ENCODE results near the gene CSH2. TPM values are rescaled to one million over a fixed set of nuclear protein-coding genes. Genes with fewer than 3 reads are reported as not detected.

Gene CSH2
- total and polyA plus RNA-seq, 2 of the 13 experiments (the other 11 are each of a cell fraction or from before 2014, with no cell fraction given): not detected

GRCh38 chr17:63827801-63828221 is 45.7 kb downstream of the CSH2 start (continued):
- TF ChIP-seq ZBTB46 (CRISPR knock-in tag; IDR thresholded peaks at IDR 0.05; ENCODE audit: borderline replicate concordance) (no peak), GABPA (IDR thresholded peaks at IDR 0.05; ENCODE audit: low read depth, low read length) (no peak), GABPA (CRISPR knock-in tag; IDR thresholded peaks at IDR 0.05; ENCODE audit: low read depth) (no peak), DPF2 (CRISPR knock-in tag; IDR thresholded peaks at IDR 0.05; ENCODE audit: borderline replicate concordance, low read depth) (no peak), ZBTB8A (CRISPR knock-in tag; IDR thresholded peaks at IDR 0.05; ENCODE audit: borderline replicate concordance, low read depth) (no peak), KLF9 (CRISPR knock-in tag; IDR thresholded peaks at IDR 0.05; ENCODE audit: low read depth) (no peak), ZNF792 (CRISPR knock-in tag; IDR thresholded peaks at IDR 0.05) (no peak), ZBTB44 (CRISPR knock-in tag; IDR thresholded peaks at IDR 0.05) (no peak), TERF1 (CRISPR knock-in tag; IDR thresholded peaks at IDR 0.05) (no peak), RFX5 (IDR thresholded peaks at IDR 0.05; ENCODE audit: low read depth, low read length) (no peak), ZNF747 (CRISPR knock-in tag; IDR thresholded peaks at IDR 0.05; ENCODE audit: borderline replicate concordance) (no peak), ATF4 (CRISPR knock-in tag; IDR thresholded peaks at IDR 0.05) (no peak), ZNF431 (CRISPR knock-in tag; IDR thresholded peaks at IDR 0.05; ENCODE audit: borderline replicate concordance, low read depth) (0 out of 2 replicates have a peak, but pooled peaks have one; percentile 41)
- TF ChIP-seq, protein P1, sequence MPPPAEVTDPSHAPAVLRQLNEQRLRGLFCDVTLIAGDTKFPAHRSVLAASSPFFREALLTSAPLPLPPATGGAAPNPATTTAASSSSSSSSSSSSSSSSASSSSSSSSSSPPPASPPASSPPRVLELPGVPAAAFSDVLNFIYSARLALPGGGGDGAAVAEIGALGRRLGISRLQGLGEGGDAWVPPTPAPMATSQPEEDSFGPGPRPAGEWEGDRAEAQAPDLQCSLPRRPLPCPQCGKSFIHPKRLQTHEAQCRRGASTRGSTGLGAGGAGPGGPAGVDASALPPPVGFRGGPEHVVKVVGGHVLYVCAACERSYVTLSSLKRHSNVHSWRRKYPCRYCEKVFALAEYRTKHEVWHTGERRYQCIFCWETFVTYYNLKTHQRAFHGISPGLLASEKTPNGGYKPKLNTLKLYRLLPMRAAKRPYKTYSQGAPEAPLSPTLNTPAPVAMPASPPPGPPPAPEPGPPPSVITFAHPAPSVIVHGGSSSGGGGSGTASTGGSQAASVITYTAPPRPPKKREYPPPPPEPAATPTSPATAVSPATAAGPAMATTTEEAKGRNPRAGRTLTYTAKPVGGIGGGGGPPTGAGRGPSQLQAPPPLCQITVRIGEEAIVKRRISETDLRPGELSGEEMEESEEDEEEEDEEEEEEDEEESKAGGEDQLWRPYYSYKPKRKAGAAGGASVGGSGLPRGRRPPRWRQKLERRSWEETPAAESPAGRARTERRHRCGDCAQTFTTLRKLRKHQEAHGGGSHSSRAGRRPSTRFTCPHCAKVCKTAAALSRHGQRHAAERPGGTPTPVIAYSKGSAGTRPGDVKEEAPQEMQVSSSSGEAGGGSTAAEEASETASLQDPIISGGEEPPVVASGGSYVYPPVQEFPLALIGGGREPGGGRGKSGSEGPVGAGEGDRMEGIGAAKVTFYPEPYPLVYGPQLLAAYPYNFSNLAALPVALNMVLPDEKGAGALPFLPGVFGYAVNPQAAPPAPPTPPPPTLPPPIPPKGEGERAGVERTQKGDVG (CRISPR knock-in tag; IDR thresholded peaks at IDR 0.05; ENCODE audit: borderline replicate concordance): no peak
- TF ChIP-seq, protein P2, sequence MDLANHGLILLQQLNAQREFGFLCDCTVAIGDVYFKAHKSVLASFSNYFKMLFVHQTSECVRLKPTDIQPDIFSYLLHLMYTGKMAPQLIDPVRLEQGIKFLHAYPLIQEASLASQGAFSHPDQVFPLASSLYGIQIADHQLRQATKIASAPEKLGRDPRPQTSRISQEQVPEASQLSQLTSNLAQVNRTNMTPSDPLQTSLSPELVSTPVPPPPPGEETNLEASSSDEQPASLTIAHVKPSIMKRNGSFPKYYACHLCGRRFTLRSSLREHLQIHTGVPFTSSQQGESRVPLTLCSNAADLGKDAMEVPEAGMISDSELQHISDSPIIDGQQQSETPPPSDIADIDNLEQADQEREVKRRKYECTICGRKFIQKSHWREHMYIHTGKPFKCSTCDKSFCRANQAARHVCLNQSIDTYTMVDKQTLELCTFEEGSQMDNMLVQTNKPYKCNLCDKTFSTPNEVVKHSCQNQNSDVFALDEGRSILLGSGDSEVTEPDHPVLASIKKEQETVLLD (CRISPR knock-in tag; IDR thresholded peaks at IDR 0.05; ENCODE audit: low read depth): no peak
- TF ChIP-seq, protein P3, sequence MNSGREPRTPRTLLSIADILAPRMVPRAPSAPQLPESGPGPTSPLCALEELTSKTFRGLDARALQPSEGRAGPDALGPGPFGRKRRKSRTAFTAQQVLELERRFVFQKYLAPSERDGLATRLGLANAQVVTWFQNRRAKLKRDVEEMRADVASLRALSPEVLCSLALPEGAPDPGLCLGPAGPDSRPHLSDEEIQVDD (CRISPR knock-in tag; IDR thresholded peaks at IDR 0.05; ENCODE audit: borderline replicate concordance): no peak
